NCI-H2227 treated with DMSO at 0.1 percent for 48 hours (cell line): Measurements from ENCODE around the gene LPIN3.

Source experiments
- DNase-seq: peaks from one replicate; lab custom pipeline; 2025; lab: John Stamatoyannopoulos, UW

Gene LPIN3

DNA sequence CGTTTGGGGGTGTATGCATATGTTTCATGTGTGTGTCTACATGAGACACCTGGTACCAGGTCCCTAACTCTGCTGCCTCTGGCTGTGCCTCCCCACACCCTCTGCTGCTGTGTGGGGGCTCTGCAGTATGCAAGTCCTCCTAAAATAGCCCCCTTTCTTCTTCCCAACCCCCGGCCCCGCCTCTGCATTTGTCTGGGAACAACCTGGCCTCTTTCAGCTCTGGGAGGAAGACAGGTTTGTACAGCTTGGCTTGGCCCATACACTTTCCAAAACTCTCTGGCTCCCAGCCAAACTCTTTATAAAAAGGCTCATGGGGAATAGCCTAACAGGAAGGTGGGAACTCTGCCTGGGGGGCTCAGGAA is 53.1 kb downstream of the LPIN3 start:
- no peak for DNase-seq

DNA sequence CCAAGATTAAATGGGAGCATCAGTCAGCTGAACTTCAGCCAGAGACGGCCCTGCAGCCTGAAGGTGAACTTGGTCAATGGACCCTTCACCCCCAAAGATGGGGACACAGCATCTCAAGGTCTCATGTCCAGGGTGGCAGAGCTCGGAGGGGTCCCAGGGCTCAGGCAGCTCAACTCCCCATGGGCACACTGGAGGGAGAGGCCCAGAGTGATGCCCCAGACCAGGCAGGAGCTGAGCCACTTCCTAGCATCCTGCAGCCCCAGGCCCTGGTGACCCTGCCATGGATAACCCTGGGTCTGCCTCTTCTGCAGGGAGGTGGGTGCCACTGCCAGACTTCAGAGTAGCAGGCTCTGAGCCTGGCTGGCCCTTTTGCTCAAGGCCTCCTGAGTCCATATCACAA is 53.5 kb downstream of the LPIN3 start:
- no peak for DNase-seq

- no peak for DNase-seq
These were observed 54.5 kb downstream of the LPIN3 start for GRCh38 chr20:41394931-41395666.

DNA sequence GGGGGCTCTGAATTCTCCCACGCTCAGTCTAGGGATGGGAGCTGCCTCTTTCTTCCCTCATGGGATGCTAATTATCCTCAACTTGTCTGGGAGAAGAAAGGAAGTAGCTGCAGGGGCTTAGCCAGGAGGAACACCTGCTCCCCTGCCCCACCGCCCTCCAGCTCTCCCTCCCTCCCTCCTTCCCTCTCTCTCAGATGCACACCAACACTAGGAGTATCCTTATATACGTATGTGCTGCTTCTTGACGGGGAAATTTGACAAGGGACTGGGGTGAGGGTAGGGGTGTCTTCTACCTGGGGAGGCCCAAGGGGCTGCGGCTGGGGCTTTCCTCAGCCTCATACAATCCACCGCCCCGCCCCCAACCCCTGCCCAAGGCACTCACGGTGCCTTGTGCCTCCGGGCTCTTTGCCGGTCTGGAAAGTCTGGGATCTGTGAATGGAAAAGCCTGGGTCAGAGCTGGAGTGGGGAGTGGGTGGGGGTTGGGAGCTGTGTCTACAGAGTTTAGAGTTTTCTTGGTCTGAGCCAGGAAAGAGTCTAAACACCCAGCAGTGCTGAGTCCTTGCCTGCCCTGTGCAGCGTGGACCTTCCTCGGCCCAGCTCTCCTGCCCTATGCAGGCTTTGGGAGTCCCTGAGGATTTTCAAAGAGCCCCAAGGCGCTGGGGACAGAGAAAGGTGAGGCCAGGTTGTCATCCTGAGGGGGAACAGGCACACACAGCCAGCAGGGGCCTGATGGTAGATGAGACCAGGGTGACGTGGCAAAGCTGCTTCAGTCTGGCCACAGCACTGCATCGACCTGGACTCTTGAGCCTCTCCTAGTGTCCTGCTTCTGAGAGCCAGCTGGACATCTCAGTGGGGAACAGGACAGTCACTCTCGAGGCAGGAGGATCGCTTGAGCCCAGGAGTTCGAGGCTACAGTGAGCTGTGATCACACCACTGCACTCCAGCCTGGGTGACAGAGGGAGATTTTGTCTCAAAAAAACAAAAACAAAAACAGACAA is 55.3 kb downstream of the LPIN3 start:
- DNase-seq = peak; percentile 13

DNA sequence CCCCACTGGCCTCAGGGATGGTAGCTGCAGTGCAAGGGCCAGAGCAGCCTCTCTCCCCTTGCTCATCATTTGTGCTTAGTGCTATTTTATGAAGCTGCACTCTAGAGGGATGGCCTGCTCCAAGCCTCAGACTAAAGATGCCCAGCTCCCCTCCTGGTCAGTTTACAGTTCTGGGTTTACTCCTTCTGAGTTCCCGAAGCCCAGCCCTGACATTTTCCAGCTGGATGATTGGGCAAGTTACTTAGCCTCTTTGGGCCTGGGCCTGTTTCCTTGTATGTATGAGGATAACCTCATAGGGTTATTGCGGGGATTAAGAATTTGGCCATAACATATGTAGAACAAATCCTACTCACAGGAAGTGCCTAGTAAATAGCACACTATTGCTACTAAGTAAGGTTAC is 57.8 kb downstream of the LPIN3 start:
- DNase-seq = no peak

GRCh38 chr20:41403604-41404003 is 63.0 kb downstream of the LPIN3 start:
- DNase-seq = peak; percentile 10

- DNase-seq = no peak
These were observed 64.8 kb downstream of the LPIN3 start for GRCh38 chr20:41405436-41405835.

- no peak for DNase-seq
These were observed 65.7 kb downstream of the LPIN3 start for GRCh38 chr20:41406353-41406752.

DNA sequence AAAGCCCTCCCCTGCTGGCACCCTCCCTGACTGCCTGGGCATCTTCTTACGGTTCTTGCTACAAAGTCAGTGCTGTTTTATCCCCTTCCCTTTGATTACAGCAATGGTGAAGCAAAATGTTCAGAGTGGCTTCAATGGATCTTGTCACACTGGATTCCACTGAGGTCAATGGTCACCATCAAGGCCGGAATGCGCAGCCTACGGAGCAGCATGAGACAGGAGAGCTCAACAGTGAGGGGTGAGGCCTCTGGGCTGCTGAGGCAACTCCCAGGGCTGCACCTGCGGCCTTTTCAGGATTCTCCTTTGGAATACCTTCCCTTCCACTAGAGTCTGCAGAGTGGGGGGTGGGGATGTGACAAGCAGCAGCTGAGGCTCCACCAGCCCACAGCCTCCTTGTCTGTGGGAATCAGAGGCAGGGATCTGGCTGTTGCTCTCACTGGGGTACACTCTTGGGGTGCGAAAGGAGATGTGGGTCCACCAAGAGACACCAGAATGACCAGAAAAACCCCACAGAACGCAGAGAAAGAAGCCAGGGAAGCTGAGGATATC is 66.3 kb downstream of the LPIN3 start:
- DNase-seq = no peak

- no peak for DNase-seq
These were observed 67.0 kb downstream of the LPIN3 start for GRCh38 chr20:41407607-41408006.

DNA sequence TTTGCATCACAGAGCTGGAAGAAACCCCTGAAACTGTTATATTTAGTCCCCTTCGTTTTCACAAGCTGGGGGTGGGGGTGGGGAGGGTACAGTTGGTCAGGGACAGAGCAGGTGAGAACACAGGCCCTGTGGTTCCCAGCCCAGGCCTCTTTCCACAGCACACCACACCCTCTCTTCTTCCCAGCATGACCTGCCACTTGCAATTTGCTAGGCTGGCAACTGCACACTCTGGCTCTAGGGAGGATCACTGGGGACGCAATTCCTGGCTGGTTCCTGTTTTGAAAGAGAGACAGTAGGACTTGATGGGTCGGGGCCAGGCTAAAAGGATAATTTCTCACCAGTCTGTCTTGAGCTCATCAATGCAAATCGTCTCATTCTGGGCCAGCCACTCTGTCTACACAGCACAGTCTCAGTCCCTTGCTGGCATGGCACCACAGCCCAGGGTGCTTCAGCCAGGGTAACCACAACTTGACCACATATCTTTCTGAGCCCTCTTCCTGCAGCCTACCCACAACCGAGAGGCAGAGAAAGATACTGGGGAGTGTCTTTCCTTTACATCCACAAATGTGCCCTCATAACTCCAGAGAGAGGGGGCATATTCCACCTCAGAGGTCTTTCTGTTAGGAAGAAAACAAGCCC is 67.7 kb downstream of the LPIN3 start:
- no peak for DNase-seq

DNA sequence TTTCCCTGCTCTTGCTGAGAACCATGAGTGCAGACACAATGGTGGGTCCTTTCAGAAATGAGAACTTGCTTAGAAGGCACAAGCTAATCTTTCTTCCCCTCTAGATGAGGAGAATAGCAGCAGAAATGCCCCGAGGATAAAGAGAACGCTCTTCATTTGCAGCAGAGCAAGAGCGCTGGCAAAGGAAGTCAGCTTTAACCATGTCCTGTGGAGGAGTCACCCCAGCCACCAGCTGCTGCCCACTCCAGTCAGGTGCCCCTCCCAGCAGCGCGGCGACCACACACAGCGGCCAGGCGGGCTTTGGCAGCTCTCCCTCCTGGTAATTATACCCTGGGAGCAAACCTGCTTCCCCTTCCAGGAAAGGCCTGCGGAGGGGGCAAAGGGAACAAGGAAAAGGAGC is 68.4 kb downstream of the LPIN3 start:
- DNase-seq = peak; percentile 84
